COLO668 (cell line): ENCODE results near the gene TMEM72.

Experiments used
- DNase-seq: peaks from one replicate; lab custom pipeline; 2025; ENCODE audit not compliant: unreplicated experiment; lab: John Stamatoyannopoulos, UW

Gene TMEM72

GRCh38 chr10:44932517-44933450 is 21.6 kb downstream of the TMEM72 start:
- DNase-seq = peak; percentile 79

- no peak for DNase-seq
Observed at GRCh38 chr10:44933451-44934321, 22.5 kb downstream of the TMEM72 start.

GRCh38 chr10:44934416-44935200 is 23.5 kb downstream of the TMEM72 start:
- no peak for DNase-seq

GRCh38 chr10:44935201-44935965 is 24.2 kb downstream of the TMEM72 start:
- no peak for DNase-seq

GRCh38 chr10:44935966-44936295 is 24.8 kb downstream of the TMEM72 start:
- DNase-seq = no peak

GRCh38 chr10:44936314-44936975 is 25.3 kb downstream of the TMEM72 start:
- no peak for DNase-seq

- no peak for DNase-seq
Observed at GRCh38 chr10:44937196-44938005, 26.3 kb downstream of the TMEM72 start.

- DNase-seq = no peak
Observed at GRCh38 chr10:44938956-44939355, 27.8 kb downstream of the TMEM72 start.

- DNase-seq = no peak
Observed at GRCh38 chr10:44939691-44940401, 28.7 kb downstream of the TMEM72 start.

- DNase-seq = no peak
Observed at GRCh38 chr10:44944354-44944753, 33.2 kb downstream of the TMEM72 start.

- no peak for DNase-seq
Observed at GRCh38 chr10:44946205-44946604, 35.1 kb downstream of the TMEM72 start.

GRCh38 chr10:44947371-44948152 is 36.4 kb downstream of the TMEM72 start:
- DNase-seq = no peak

GRCh38 chr10:44948642-44949041 is 37.5 kb downstream of the TMEM72 start:
- no peak for DNase-seq

- no peak for DNase-seq
Observed at GRCh38 chr10:44949127-44949802, 38.1 kb downstream of the TMEM72 start.

GRCh38 chr10:44949915-44950314 is 38.8 kb downstream of the TMEM72 start:
- no peak for DNase-seq

GRCh38 chr10:44950326-44951225 is 39.4 kb downstream of the TMEM72 start:
- no peak for DNase-seq
